PFSK-1 (cell line): ENCODE results near the gene ACSL3.

Experiments used
- FOXP2 ChIP-seq: optimal IDR thresholded peaks from 2 replicates; pipeline ENCODE3; 2011; ENCODE audit warnings: borderline replicate concordance, control low read depth, inconsistent platforms; ENCODE audit not compliant: insufficient read depth; ENCODE audit errors: extremely low read length, extremely low read depth
- POLR2AphosphoS5 ChIP-seq: IDR thresholded peaks from 2 replicates; pipeline ENCODE4 v1.6.1; 2012; ENCODE audit warnings: low read depth, mild to moderate bottlenecking, control low read depth, low read length, moderate library complexity
- REST ChIP-seq, 2 experiments: IDR thresholded peaks; 2 replicates each; pipeline versions ENCODE4 v1.6.1 to v1.8.0; 2011 to 2012; ENCODE audit warnings: low read depth in 2 of 2, low read length in 2 of 2, control low read depth in 1 of 2, inconsistent platforms in 1 of 2, mild to moderate bottlenecking in 1 of 2, moderate library complexity in 1 of 2; ENCODE audit not compliant: insufficient read depth in 1 of 2
- SIN3A ChIP-seq: IDR thresholded peaks from 2 replicates; pipeline ENCODE4 v1.6.1; 2012; ENCODE audit warnings: mild to moderate bottlenecking, low read length, moderate library complexity, borderline replicate concordance; ENCODE audit not compliant: insufficient read depth
- TAF1 ChIP-seq: IDR thresholded peaks from 2 replicates; pipeline ENCODE4 v1.6.1; 2012; ENCODE audit warnings: low read length, control low read depth, borderline replicate concordance; ENCODE audit not compliant: insufficient read depth

The ACSL3 gene

GRCh38 chr2:222907790-222908441, 47.1 kb downstream of the ACSL3 start:
- TF ChIP-seq SIN3A, result no peak
- no peak for TF ChIP-seq FOXP2
- no peak for TF ChIP-seq TAF1
- no peak for TF ChIP-seq REST (IDR thresholded peaks at IDR 0.05; ENCODE audit: insufficient read depth in 1 of 2, low read depth in 2 of 2, low read length in 2 of 2)
- TF ChIP-seq POLR2AphosphoS5, result no peak

GRCh38 chr2:222909286-222909685, 48.5 kb downstream of the ACSL3 start:
- TF ChIP-seq TAF1 (no peak), REST (IDR thresholded peaks at IDR 0.05; ENCODE audit: insufficient read depth in 1 of 2, low read depth in 2 of 2, low read length in 2 of 2) (no peak), SIN3A (no peak), POLR2AphosphoS5 (no peak), FOXP2 (no peak)

GRCh38 chr2:222912117-222912516, 51.3 kb downstream of the ACSL3 start:
- no peak for TF ChIP-seq FOXP2
- TF ChIP-seq REST (IDR thresholded peaks at IDR 0.05; ENCODE audit: insufficient read depth in 1 of 2, low read depth in 2 of 2, low read length in 2 of 2), result no peak
- TF ChIP-seq TAF1, result no peak
- TF ChIP-seq POLR2AphosphoS5, result no peak
- no peak for TF ChIP-seq SIN3A

GRCh38 chr2:222912776-222913175, 51.9 kb downstream of the ACSL3 start:
- TF ChIP-seq FOXP2 (no peak), REST (IDR thresholded peaks at IDR 0.05; ENCODE audit: insufficient read depth in 1 of 2, low read depth in 2 of 2, low read length in 2 of 2) (no peak), POLR2AphosphoS5 (no peak), SIN3A (no peak), TAF1 (no peak)
